Measurements from ENCODE around the gene HUNK.

DNA sequence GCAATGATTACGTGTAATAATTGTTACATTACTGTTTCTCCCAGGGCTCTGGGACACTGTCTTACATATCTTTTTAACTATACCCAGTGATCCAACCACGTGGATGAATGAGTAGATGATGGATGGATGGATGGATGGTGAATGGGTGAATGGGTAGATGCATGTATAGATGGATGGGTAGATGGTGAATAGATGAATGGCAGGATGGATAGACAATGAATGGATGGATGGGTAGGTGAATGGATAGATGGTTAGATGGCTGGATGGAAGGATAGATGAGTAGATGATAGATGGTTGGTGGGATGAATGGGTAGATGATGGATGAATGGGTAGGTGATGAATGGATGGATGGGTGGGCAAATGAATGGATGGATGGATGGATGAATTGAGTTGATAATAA is 135.9 kb downstream of the HUNK start:
- no peak for TF ChIP-seq EZH2phosphoT487 (IDR thresholded peaks at IDR 0.05; ENCODE audit: insufficient read depth, low read depth)
- TF ChIP-seq EZH2 (IDR thresholded peaks at IDR 0.05; ENCODE audit: insufficient read depth, poor library complexity, severe bottlenecking) = no peak
